GM19099 (cell line): Measurements from ENCODE around the gene RAB5IF.

ENCODE experiments used
- POLR2A ChIP-seq: IDR thresholded peaks from 3 replicates; pipeline ENCODE4 v1.6.1; 2011; ENCODE audit warnings: low read depth; ENCODE audit not compliant: insufficient read length; ENCODE audit errors: extremely low read depth

RAB5IF gene

DNA sequence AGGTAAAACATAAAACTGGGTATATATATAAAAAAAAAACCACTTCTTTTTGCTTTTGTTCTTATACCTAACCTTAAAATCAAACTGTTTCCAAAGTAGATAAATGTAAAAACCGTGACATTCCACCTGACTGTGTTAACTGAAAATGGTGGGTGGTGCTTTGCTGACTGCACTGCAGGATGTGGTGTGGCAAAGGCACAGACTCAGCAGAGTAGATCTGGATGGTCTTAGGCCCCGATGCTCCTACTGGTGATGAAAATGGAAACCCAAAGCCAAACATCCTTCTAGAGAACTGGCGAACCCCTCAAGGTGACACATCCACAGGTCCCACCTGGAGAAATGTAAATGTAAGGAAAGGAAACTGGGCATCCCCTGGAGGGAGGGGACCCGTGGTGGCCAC is 23.3 kb upstream of the RAB5IF start:
- TF ChIP-seq POLR2A, result no peak

DNA sequence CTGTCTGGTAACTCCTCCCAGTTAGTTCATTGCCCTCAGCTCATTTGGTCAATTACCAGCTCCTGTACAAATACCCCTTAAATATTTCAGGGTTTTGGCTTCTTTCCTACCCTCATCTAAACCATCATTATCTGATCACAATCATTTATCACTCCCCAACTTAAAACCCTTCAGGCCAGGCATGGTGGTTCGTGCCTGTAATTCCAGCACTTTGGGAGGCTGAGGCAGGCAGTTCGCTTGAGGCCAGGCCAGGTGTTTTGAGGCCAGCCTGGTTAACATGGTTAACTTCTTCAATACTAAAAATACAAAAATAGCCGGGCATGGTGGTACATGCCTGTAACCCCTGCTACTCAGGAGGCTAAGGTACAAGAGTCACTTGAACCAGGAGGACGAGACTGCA is 22.8 kb upstream of the RAB5IF start:
- no peak for TF ChIP-seq POLR2A

DNA sequence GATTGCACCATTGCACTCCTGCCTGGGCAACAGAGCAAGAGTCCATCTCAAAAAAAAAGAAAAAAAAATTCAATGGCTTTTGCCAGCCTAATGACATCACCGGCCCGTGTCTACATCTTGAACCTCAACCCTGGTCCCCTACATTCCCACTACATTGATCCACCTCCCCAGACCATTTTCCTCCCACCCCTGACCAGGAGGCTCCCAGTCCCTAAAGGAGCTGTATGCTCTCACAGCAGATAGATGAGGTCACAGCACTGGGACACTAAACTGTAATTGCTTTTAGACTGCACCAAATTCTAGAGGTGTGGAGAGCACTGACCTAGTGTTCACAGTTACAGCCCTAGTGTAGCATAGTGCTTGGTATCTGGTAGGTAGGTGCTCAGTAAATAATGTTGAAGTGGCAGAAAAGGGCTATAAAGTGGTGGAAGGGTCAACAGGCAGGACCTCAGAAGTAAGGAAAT is 21.5 kb upstream of the RAB5IF start:
- TF ChIP-seq POLR2A, result no peak

DNA sequence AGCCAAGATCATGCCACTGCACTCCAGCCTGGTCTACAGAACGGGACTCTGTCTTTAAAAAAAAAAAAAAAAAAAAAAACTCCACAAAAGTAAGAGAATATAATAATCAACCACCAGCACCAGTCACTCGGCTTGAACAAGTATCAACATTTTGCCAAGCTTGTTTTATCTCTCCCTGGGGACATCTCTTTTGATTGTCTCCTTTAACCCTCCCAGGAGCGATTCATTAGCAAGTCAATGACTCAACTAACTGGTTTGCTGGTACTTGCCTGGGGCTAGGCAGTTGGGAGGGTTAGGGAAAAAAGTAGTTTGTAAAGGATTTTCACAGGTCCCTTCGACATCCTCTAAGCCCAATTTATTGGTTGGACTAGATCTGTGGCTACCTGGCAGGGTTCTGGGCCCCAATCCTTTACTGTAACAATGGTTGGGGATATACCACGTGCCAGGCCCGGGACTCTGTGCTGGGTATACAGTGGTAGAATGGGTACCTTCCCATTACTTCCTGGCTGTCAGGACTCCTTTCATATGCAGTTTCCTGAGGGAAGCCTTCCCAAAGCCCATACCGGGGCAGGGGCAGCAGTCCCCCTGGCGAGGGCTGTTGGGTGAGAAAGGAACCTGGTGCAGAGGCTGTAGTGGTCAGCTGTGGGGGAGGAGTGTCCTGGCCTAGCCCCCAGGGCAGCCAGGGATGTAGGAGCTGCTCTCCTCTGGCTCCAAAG is 20.0 kb upstream of the RAB5IF start:
- no peak for TF ChIP-seq POLR2A

DNA sequence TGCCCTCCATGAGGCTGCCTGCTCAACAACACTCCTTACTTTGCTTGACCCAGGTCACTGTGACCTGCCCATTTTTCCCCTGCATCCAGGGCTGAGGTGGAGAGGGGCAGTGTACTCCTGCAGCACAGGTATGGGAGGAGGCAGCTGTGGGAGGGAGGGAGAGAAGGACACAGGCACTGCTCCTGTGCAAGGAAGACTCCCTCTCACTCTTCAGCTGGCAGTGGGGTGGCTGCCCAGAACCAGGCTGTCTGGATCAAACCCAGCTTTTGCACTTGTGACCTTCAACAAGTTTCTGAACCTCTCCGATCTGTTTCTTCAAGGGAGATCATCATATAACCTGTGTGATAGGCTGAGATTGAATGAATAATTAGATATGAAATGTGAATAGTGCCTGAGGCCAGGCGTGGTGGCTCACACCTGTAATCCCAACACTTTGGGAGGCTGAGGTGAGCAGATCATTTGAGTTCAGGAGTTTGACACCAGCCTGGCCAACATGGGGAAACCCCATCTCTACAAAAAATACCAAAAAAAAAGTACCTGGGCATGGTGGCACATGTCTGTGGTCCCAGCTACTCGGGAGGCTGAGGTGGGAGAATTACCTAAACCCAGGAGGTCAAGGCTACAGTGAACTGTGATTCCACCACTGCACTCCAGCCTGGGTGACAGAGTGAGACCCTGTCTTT is 18.1 kb upstream of the RAB5IF start:
- TF ChIP-seq POLR2A, result no peak

DNA sequence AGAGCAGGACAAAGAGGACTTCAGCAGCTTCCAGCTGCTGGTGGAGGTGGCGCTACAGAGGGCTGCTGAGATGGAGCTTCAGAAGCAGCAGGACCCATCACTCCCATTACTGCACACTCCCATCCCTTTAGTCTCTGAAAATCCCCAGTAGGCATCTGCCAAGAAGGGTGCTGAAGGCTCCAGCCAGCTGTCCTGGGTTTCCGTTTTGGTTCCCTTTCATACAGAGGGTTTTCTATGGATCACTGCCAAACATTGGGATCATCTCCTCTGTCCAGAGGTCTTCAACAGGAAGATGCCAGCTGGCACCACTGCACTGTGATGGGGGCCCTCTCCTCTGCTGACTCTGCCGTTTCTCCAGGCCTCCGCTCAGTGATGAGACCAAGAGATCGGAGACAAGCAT is 14.3 kb upstream of the RAB5IF start:
- TF ChIP-seq POLR2A, result no peak

DNA sequence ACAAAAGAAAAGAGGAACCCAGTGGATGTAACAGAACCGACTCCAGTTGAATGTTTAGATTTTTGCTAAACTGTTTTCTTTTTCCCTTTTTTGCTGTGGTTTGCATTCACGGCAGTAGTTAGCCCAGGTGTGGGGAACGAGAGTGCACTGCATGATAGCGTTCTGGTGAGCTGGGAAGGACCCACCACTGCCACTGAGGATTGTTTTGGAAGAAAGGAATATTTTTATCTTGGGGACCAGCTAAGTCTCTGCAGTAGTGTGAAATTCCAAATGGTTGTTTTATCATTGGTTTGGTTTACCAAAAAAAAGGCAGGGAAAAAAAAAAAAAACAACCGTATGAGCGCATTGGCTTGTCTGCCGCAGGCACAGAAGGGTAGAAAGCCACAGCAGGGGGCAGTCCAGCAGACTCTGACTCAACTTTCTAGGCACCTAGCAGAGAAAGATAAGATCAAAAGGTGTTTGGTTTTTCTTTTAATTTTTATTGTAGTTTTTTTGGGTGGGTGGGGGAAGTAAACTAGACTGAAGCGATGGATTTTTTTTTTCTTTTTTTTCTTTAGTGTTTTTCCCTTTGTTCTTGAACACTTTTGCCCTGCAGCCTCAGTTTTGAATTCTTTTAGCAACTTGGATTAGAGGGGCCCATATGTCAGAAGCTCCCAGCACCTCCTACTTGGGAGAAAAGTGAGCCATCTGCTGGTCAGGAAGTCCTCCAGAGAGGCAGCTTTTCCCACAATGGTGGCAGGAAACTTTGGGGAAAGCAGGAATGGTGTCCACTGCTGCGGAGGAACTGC is 13.5 kb upstream of the RAB5IF start:
- TF ChIP-seq POLR2A, result no peak

DNA sequence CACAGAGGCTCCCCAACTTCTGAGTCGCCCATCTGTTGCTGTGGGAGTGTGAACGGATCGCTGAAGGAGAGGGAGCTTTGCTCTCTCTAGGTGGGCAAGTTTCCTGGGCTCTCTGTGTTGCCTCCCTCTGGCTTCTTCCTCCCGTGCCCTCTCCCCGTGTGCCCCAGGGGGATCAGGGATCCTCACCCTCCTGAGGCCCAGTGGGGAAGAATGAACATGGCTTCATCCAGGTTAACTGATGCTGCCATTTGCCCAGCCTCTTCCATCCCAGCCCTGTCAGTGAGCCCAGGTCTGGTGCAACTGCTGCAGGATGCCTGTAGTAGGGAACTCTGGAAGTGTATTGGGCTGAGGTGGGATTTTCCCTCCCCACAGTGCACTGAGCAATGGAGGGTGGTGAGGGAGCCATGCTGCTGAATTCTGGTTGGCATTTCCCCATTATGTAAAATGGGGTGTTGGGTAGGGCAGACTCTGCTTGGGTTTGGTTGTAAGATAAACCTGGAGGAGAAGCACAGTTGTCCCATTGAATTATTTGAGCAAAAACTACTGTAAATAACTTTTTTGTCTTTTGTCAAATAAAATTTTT is 12.1 kb upstream of the RAB5IF start:
- TF ChIP-seq POLR2A, result no peak

DNA sequence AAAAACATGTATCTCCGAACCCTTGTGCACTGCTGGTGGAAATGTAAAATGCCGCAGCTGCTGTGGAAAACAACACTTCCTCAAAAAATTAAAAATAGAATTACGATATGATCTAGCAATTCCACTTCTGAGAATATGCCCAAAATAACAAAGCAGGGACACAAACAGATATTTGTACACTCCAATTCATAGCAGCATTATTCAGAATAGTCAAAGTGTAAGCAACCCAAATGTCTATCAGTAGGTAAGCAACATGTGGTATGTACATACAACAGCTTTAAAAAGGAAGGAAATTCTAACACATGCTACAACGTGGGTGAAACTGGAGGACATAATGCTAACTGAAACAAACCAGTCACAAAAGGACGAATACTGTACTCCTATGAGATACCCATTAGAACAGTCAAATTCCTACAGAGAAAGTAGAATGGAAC is 5.7 kb upstream of the RAB5IF start:
- TF ChIP-seq POLR2A, result no peak

DNA sequence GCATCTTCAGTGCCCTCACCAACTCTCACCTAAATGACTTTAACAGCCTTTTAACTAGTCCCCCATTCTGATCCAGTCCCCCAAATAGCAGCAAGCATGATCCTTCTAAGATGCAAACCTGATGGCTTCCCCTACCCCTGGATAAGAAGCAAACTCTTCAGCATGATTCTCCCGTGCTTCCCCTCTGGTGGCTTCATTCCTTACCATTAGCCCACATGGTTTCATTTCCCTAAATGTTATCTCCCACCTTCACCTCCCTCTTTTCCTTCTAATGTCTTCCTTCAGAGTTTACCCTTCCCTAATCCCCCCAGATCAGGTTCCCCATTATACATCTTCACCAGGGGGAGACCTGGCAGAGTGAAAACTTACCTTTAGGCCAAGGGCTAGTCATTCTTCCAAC is 4.0 kb upstream of the RAB5IF start:
- TF ChIP-seq POLR2A, result no peak

DNA sequence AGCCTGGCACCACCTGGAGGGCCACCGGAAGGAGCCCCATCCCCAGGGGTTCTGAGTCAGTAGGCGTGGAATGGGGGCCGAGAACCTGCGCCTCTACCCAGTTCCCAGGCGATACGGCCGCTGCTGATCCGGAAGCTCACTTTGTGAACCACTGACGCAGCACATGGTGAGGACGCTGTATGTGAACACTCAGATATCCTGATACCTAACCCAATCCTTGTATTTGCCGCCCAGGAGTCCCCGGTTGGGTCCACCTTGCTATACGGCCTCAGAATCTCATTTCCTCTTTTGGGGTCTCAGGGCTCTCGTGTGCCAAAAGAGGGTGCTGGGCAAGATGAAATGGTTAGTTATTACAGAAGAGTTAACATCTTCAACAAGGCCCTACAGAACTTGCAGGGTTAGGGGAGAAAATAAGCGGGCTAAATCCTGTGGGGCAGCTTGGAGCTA is 604 bp upstream of the RAB5IF start:
- TF ChIP-seq POLR2A, result peak; percentile 65

DNA sequence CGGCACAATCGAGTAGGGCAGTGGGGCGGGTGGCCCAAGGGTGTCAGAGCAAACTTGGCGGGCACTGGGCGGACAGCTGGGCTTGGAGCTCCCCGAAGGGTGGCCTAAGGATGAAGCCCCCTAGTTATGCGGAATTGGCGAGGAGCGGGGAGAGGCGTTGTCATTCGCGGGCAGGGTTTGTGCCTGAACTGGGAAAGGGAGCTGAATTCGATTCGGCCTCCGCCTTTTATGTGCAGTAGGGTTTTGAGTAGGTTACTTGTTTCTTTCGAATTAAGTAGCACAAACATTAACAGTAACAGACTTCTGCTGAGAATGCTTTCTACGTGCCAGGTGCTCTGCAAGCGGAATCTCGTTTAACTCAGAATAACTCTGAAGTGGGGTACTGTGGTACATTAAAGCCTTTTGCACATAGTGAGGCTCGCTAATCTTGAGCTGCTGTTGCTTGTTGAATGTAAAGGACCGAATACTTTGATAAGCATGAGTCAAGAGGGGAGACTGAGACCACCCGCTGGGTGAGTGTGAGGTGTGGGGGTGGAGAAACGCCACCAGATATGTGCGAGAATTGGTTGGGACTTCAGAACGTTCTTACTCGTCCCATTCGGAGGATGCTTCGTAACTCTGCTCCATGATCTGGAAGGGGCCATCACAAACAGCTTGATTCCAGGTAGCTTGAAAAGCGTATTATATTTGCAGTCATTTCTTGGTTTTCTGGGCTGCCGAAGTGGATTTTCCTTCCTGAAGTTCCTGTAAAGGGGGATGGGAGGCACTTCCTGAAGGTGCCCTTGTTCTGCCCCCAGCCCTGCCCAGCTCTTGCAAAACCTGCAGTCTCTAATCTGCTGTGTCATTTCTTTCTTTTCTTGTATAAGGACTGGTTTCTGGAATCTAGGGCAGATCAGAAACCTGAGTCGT is 833 bp downstream of the RAB5IF start:
- TF ChIP-seq POLR2A, result no peak

DNA sequence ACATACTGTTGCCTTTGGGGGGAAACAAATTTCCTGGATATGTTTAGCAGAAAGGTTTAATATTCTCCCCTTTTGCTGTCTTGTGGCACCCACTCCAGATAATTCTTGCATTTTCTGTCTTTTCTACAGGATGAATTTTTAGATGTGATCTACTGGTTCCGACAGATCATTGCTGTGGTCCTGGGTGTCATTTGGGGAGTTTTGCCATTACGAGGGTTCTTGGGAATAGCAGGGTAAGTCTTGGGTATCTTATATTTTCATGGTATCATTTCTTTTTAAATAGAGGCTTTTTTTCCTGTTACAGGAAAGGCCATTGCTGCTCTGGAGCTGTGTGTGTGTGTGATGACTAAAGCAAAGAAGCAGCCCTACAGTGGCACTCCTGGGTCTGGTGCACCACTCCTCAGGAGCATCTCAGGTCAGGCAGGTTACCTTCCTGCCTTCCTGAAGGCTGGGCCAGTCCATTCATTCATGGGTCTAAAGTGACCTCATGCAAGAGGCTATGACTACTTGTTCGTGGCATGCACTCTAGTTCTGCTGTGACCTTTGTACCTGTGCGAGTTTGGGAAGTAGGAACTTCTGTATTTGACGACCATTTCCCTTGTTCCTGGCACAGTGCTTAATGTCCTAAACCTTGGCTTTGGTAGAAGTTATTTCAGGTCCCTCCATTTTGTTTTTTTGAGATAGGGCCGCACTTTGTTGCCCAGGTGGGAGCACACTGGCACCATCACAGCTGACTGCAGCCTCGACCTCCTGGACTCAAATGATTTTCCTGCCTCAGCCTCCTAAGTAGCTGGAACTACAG is 2.2 kb downstream of the RAB5IF start:
- TF ChIP-seq POLR2A, result no peak
